Endothelial cell of umbilical vein (primary cell): ENCODE measurements around the gene RTKN.

Source experiments
- CTCF ChIP-seq, 2 donors: IDR thresholded peaks; 1 replicate in 1 of 2; 2 replicates in 1 of 2; pipeline ENCODE4 v1.5.1; 2011; ENCODE audit warnings: low read length in 2 of 2, mild to moderate bottlenecking in 2 of 2, moderate library complexity in 2 of 2, control low read depth in 1 of 2, inconsistent platforms in 1 of 2, low read depth in 1 of 2; ENCODE audit not compliant: insufficient read depth in 1 of 2; ENCODE audit errors: extremely low read depth in 1 of 2
- EZH2 ChIP-seq: IDR thresholded peaks from 2 replicates; pipeline ENCODE4 v1.6.1; 2012; ENCODE audit warnings: borderline replicate concordance, low read depth, mild to moderate bottlenecking, moderate library complexity, low read length, inconsistent platforms; ENCODE audit not compliant: severe bottlenecking
- GATA2 ChIP-seq: IDR thresholded peaks from 2 replicates; pipeline ENCODE4 v1.7.0; 2011; ENCODE audit warnings: low read depth, mild to moderate bottlenecking, moderate library complexity, mixed read lengths, low read length; ENCODE audit not compliant: insufficient read length, insufficient read depth
- JUN ChIP-seq: IDR thresholded peaks from 2 replicates; pipeline ENCODE4 v1.6.1; 2011; ENCODE audit warnings: borderline replicate concordance, low read depth; ENCODE audit not compliant: insufficient read length, insufficient read depth
- MAX ChIP-seq: IDR thresholded peaks from 2 replicates; pipeline ENCODE4 v1.6.1; 2011; ENCODE audit not compliant: insufficient read depth, insufficient read length
- MYC ChIP-seq: IDR thresholded peaks from one replicate; pipeline ENCODE4 v1.6.1; 2011; ENCODE audit warnings: mild to moderate bottlenecking, low read depth, low read length
- POLR2A ChIP-seq: IDR thresholded peaks from 2 replicates; pipeline ENCODE4 v1.6.1; 2012; ENCODE audit warnings: low read depth, mild to moderate bottlenecking, control low read depth, low read length
- POLR2AphosphoS5 ChIP-seq: IDR thresholded peaks from 2 replicates; pipeline ENCODE4 v1.6.1; 2012; ENCODE audit warnings: low read depth, mild to moderate bottlenecking, control low read depth, low read length, moderate library complexity; ENCODE audit not compliant: insufficient read depth

GRCh38 chr2:74427551-74427950 lies 14.2 kb downstream of the RTKN start:
- TF ChIP-seq CTCF (IDR thresholded peaks at IDR 0.05; ENCODE audit: extremely low read depth in 1 of 2, insufficient read depth in 1 of 2, low read depth in 1 of 2, low read length in 2 of 2) (no peak), EZH2 (no peak), POLR2A (no peak), POLR2AphosphoS5 (no peak), MAX (no peak), JUN (no peak), MYC (no peak), GATA2 (no peak)
